HG02642 (cell line): ENCODE results near the gene NIPSNAP3A.
"Not testable (repeated sequence)": the region's sequence is repeated elsewhere in the genome, so short reads cannot be mapped to it uniquely, and the experiment has no call there.

Experiments used
- ATAC-seq: cut with Tn5 transposase; IDR thresholded peaks from one replicate; pipeline ENCODE4 v1.9.1; 2021; ENCODE audit warnings: mild to moderate bottlenecking; ENCODE audit not compliant: unreplicated experiment, poor library complexity

The NIPSNAP3A gene

DNA sequence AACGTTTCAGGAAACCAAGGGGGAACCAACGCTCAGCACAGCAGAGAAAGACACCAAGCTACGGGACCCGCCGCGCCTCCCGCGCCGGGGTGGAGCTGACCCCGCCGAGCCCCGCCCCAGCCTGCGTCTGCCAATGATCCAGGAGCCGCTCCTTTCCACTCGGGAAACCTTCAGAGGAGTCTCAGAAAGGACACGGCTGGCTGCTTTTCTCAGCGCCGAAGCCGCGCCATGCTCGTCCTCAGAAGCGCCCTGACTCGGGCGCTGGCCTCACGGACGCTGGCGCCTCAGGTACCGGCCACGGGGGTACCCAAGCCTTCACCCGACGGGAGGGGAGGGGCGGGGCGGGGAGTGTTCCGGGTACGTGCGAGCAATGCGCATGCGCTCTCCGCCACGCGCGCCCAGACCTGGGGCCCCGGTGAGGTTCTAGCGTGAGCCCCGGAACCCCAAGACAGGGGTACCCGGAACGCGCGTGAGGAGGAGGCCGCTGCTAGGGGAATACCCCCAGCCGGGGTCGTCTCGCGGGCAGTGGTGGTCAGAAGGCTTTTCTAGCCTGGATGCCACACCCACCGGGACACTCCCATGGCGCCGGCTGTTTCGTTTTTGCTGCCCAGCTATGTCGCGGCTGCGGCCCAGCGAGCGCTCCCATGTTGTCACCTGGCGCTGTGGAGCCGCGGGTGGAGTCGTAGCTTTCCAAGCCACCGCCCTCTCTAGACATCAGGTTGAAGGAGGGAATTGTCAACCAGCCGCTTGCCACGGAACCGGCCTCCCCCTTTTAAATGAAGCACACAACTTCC lies at the start of gene NIPSNAP3A:
NIPSNAP3A (plus strand) TSS at position 119 of the 794 bp plus-strand sequence; CDS start at position 229, 110 bp downstream.
- ATAC-seq = peak; percentile 92

- no peak for ATAC-seq
Measured at GRCh38 chr9:104700306-104700705, 47.2 kb upstream of the NIPSNAP3A start.

DNA sequence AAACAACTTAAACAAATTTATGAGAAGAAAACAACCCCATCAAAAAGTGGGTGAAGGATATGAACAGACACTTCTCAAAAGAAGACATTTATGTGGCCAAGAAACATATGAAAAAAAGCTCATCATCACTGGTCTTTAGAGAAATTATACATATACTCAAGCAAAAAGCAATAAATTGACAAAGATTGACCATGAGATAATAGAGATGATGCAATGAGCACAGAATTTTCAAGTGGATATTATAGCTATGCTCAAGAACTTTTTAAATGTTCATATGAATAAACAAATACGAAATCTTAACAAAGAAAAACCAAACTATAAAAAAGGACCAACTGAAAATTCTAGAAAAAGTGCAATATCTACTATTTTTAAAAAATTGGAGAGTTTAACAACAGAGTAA lies 38.7 kb upstream of the NIPSNAP3A start:
- ATAC-seq = not testable (repeated sequence)

- no peak for ATAC-seq
Measured at GRCh38 chr9:104711604-104712003, 35.9 kb upstream of the NIPSNAP3A start.

- ATAC-seq = no peak
Measured at GRCh38 chr9:104725014-104725413, 22.5 kb upstream of the NIPSNAP3A start.

GRCh38 chr9:104738452-104738851 lies 9.0 kb upstream of the NIPSNAP3A start:
- ATAC-seq = no peak

GRCh38 chr9:104740621-104741020 lies 6.9 kb upstream of the NIPSNAP3A start:
- ATAC-seq = no peak

DNA sequence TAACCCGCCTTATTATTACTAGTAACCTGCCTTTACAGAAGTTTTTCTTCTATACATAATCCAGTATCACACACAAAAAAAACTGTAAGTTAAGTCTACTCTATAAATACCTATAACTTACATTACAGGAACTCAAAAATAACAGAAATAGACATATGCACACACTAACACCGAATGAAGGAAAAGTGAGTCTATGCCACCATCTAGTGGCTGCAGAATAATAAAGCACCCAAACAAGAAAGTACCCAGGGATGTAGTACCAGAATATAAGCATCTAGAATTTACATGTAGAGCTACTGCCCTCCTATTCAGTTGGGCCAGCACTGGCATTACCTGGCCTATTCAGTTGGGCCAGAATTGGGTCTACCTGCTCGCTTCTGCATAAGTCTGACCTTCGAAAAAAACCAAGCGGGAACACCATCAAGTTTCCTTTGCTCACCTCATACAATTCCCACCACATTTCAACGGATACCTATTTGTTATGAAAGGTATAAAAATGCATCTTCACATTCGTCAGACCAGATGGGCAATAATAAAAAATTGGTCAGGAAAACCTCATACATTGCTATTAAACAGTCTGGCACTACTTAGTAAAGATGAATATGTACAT lies 4.0 kb upstream of the NIPSNAP3A start:
- ATAC-seq = peak; percentile 33

DNA sequence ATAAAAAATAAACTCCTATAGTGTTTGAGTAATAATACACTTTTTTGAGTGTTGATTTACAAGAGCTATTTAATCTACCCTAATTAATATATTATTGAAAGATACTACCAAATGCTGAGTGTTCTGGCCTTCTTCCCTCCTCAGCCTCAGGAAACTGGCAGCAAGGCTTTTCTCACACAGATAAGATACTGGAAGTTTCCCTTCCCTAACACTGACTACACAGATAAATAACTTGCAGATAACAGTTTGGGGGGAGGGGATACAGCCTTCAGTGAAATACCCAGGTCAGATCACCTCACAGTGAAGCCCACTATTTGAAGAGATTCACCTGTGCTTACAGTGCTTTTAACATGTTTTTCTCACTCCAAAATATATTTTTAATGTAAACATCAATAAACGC lies 1.6 kb upstream of the NIPSNAP3A start:
- no peak for ATAC-seq

DNA sequence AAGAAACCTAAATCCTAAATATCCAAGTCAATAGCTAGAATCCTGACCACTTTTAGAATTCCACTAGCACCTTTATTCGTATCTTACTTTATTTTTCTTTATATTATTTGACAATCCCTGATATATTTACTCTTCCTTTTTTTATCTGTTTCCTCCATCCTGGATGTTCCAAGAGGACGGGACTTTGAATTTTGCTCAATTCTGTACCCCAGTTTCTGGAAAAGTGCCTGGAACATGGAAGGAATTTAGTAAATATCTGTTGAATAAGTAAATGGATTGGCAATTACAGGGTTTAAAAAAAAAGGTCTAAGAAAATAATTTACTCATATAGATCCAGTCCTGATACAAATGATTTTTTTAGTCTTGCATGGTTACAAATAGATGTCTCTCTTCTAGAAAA lies 1.2 kb upstream of the NIPSNAP3A start:
- no peak for ATAC-seq

- no peak for ATAC-seq
Measured at GRCh38 chr9:104746798-104747197, 685 bp upstream of the NIPSNAP3A start.

DNA sequence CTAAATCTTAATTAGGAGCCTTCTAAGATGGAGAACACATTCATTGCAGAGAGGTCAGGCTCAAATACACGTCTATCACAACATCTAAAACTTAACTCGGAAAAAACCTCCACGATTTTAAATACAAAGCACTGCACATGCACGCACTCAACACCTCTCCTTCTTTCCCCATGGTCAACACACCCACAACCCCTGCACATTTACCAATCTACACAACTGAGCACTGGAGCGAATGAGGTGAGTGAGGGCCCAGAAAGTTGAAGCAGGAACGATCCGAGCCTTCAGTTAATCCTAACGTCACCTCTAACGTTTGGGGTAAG lies 278 bp upstream of the NIPSNAP3A start:
- peak; percentile 25 for ATAC-seq

- ATAC-seq = no peak
Measured at GRCh38 chr9:104748359-104749031, 1.0 kb downstream of the NIPSNAP3A start.

GRCh38 chr9:104750185-104750767 lies 2.8 kb downstream of the NIPSNAP3A start:
- ATAC-seq = peak; percentile 29

DNA sequence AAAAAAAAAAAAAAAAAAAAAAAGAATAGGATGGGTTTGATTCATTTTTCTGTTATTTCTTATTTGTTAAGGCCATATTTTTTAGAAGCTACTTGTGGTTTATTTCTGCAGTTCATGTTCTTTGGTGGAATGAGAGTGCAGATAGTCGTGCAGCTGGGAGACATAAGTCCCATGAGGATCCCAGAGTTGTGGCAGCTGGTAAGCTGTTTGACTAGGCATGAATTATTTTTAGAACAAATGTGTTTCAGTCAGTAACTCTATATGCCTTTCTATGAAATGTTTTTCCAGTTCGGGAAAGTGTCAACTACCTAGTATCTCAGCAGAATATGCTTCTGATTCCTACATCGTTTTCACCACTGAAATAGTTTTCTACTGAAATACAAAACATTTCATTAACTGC lies 11.5 kb downstream of the NIPSNAP3A start:
- ATAC-seq = peak; percentile 40

DNA sequence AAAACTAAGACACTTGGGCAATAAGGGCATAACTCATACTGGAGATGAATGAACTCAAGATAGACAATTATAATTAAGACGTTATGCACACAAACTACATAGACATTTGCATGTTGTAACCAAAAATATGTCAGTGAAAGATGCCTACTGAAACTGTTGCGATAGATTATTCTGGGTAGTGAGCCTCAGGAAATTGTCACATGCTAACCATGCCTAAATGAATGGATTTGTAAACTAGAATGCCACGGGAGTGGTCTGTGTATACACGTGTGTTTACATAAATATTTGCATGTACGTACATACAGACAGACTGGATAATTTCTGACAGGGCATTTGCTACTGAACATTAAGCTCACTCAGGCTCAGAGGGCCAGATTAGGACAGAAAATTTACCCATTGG lies 17.7 kb downstream of the NIPSNAP3A start:
- no peak for ATAC-seq

DNA sequence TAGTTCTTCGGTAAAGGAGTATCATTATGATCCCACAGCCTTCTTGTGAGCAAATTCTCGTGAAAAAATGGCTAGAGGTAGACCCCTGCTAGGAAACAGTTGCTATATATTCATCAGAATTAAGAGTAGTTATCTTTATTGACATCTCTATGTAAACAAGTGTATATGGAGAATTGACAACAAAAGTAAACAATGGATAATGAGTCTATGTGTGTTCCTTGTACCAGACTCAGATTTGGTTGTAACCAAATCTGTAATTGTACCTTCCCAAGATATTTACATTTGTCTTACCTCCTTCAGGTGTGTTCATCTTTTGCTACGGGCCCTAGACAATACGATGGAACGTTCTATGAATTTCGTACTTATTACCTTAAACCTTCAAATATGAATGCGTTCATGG lies 18.5 kb downstream of the NIPSNAP3A start:
- ATAC-seq = no peak

- no peak for ATAC-seq
Measured at GRCh38 chr9:104767507-104767906, 20.0 kb downstream of the NIPSNAP3A start.

DNA sequence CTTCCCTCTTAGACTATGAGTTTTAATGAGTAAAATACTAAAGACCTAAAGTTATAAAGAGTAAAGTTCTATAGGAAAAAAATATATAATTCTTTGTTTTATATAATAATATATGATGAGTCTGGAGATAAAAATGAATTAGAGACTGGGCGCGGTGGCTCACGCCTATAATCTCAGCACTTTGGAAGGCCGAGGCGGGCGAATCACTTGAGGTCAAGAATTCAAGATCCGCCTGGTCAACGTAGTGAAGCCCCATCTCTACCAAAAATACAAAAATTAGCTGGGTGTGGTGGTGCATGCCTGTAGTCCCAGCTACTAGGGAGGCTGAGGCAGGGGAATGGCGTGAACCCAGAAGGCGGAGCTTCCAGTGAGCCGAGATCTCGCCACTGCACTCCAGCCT lies 21.5 kb downstream of the NIPSNAP3A start:
- not testable (repeated sequence) for ATAC-seq

GRCh38 chr9:104769655-104770054 lies 22.2 kb downstream of the NIPSNAP3A start:
- ATAC-seq = no peak
